Peyer's patch (tissue), 4 donors: ENCODE measurements around the gene BNIP1.

Experiments
- CTCF ChIP-seq, 6 experiments: fragments of 450-650 bp in 4 of 6; fragments of 200-600 bp in 2 of 6; sonication (generic) in 1 of 6; IDR thresholded peaks; one replicate each; pipeline ENCODE4 v1.5.1; 2017 to 2019; ENCODE audit warnings: antibody characterized with exemption in 6 of 6, mild to moderate bottlenecking in 3 of 6, moderate library complexity in 1 of 6
- POLR2A ChIP-seq, 2 donors: fragments of 450-650 bp; IDR thresholded peaks; one replicate each; pipeline ENCODE4 v1.5.1; 2017; ENCODE audit warnings: antibody characterized with exemption in 2 of 2, mild to moderate bottlenecking in 2 of 2, moderate library complexity in 2 of 2

GRCh38 chr5:173208296-173208695 lies 64.0 kb downstream of the BNIP1 start:
- TF ChIP-seq CTCF (IDR thresholded peaks at IDR 0.05) (no peak), POLR2A (IDR thresholded peaks at IDR 0.05) (no peak)
